GM19043 (cell line): ENCODE measurements around the gene CRHBP.
"Not testable (repeated sequence)": the region's sequence is repeated elsewhere in the genome, so short reads cannot be mapped to it uniquely, and the experiment has no call there.

ENCODE experiments used
- ATAC-seq: cut with Tn5 transposase; IDR thresholded peaks from one replicate; pipeline ENCODE4 v1.9.1; 2021; ENCODE audit warnings: low read depth; ENCODE audit not compliant: unreplicated experiment

CRHBP gene

GRCh38 chr5:76952795-76953536 lies at the start of gene CRHBP:
TSS of gene CRHBP (plus strand) at chr5:76953045. CDS start at chr5:76953135, 90 bp downstream.
- no peak for ATAC-seq

GRCh38 chr5:76908166-76908565 lies 44.7 kb upstream of the CRHBP start:
- no peak for ATAC-seq

GRCh38 chr5:76910344-76910933 lies 42.4 kb upstream of the CRHBP start:
- not testable (repeated sequence) for ATAC-seq

GRCh38 chr5:76914671-76915070 lies 38.2 kb upstream of the CRHBP start:
- ATAC-seq: not testable (repeated sequence)

GRCh38 chr5:76918539-76918938 lies 34.3 kb upstream of the CRHBP start:
- ATAC-seq: no peak

GRCh38 chr5:76920491-76920890 lies 32.4 kb upstream of the CRHBP start:
- ATAC-seq: no peak

- no peak for ATAC-seq
Observed at GRCh38 chr5:76926329-76927105, 26.3 kb upstream of the CRHBP start.

GRCh38 chr5:76927961-76928360 lies 24.9 kb upstream of the CRHBP start:
- ATAC-seq: no peak

- no peak for ATAC-seq
Observed at GRCh38 chr5:76930083-76930482, 22.8 kb upstream of the CRHBP start.

- ATAC-seq: no peak
Observed at GRCh38 chr5:76938177-76938576, 14.7 kb upstream of the CRHBP start.

- no peak for ATAC-seq
Observed at GRCh38 chr5:76941000-76941399, 11.8 kb upstream of the CRHBP start.

- ATAC-seq: no peak
Observed at GRCh38 chr5:76941442-76941841, 11.4 kb upstream of the CRHBP start.

- ATAC-seq: no peak
Observed at GRCh38 chr5:76942581-76942980, 10.3 kb upstream of the CRHBP start.

- no peak for ATAC-seq
Observed at GRCh38 chr5:76943006-76943405, 9.8 kb upstream of the CRHBP start.

- no peak for ATAC-seq
Observed at GRCh38 chr5:76944638-76945037, 8.2 kb upstream of the CRHBP start.

GRCh38 chr5:76945238-76945637 lies 7.6 kb upstream of the CRHBP start:
- ATAC-seq: not testable (repeated sequence)

GRCh38 chr5:76946090-76946489 lies 6.8 kb upstream of the CRHBP start:
- ATAC-seq: no peak

GRCh38 chr5:76947082-76947503 lies 5.8 kb upstream of the CRHBP start:
- no peak for ATAC-seq

- no peak for ATAC-seq
Observed at GRCh38 chr5:76953551-76954382, 922 bp downstream of the CRHBP start.

- no peak for ATAC-seq
Observed at GRCh38 chr5:76954383-76954763, 1.5 kb downstream of the CRHBP start.

GRCh38 chr5:76956033-76956432 lies 3.2 kb downstream of the CRHBP start:
- ATAC-seq: no peak
